HG03103 (cell line): ENCODE measurements around the gene CACNA2D3.

Source experiments
- ATAC-seq: cut with Tn5 transposase; IDR thresholded peaks from one replicate; pipeline ENCODE4 v1.9.1; 2021; ENCODE audit warnings: low read depth; ENCODE audit not compliant: unreplicated experiment

The CACNA2D3 gene

DNA sequence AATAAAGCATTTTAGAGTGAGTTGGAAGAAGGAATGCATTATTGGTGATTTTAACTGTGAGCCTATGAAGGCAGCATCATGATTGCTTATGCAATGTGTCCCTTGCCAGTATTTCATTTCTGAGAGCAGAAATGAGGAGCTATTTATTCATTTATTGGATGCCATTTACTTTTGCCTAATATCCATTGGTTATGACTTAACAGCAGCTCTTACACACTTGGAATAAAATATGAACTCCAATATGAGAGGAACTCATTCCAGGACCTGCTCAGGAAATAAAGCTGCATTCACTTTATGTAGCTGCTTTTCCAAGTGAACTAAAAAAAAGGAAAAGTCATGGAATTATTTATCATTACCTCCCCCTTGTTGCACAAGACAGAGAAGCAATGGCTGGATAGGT, 525.4 kb downstream of the CACNA2D3 start:
- ATAC-seq, result no peak

DNA sequence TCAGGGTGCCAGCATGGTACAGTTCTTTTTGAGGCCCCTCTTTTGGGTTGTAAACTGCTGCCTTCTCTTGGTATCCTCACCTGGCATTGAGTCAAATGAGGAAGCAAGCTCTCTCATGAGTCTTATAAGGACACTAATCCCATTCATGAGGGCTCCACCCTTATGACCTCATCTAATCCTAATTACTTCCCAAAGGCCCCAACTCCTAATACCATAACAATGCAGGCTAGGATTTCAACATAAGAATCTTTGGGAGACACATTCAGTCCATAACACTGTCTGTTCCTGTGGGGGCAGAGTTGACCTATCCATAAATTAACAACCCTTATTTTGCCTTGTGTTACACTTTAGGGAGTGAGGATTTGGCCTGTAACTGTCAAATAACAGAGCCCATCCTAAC, 527.2 kb downstream of the CACNA2D3 start:
- no peak for ATAC-seq

DNA sequence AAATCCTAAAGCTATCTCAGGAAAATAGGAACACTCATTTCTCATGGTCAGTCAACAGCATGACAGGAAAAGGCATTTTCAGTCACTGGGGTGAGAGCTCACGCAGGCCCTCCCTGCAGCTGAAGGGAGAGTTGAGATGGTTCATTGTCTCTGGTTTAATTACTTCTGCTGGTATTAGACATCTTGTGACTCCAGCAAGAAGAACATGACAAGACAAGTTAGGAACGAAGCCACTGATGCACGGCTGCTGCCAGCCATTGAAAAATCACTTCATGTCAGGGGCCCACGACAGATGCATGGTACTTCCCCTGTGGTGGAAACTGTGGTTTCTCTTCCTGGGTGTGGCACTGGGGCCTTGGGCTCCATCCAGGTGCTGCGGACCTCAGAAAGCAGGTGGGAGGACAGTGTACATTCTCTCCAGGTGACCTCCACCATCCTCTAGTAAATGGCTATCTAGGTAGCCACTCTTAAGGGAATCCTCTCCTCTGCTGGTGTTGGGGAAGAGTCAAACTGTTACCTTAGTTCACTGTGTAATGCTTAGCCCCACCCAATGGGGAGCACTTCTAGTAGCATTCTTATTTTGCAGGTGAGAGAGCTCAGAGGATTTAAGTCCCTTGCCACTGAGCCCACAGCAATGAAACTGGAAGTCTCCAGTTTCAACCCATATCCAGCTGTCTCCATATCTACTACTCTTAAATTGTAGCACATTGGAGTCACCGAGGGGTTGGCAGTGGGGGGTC, 531.3 kb downstream of the CACNA2D3 start:
- ATAC-seq, result no peak

DNA sequence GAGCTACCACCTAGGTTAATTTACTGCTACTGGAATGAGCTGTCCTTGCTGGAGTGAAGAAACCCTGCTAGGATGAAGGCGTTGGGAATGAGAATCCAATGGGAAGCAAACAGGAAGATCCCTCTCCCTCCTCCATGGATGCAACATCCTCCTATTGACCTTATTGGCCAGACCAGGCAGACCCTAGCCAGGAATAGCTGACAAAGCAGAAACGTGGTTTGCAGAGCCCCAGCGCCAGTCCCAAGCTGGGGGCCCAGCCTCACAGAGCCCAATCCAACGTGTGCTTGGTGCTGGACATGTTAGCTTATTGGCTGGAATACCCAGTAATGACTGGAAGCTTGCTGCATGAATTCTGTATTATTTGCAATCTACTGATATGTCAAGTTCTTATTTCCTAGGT, 532.4 kb downstream of the CACNA2D3 start:
- ATAC-seq, result no peak

DNA sequence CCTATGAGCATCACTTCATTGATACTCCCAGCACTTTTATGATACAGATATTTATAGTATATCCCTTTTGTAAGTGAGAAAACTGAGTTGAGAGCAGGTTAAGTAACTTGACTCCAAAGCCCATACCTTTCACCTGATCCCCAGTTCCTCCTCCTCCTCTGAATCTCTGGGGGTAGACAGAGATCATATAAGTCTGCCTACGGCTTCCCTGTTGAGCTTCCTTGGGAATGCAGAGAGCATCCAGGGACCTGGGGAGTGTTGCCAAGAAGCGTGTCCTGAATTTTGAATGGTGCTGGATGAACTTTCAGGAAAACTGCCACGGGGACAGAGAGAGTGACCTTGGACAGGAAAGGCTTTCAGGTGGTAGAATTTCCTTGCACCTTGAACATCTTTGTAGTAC, 537.0 kb downstream of the CACNA2D3 start:
- no peak for ATAC-seq

DNA sequence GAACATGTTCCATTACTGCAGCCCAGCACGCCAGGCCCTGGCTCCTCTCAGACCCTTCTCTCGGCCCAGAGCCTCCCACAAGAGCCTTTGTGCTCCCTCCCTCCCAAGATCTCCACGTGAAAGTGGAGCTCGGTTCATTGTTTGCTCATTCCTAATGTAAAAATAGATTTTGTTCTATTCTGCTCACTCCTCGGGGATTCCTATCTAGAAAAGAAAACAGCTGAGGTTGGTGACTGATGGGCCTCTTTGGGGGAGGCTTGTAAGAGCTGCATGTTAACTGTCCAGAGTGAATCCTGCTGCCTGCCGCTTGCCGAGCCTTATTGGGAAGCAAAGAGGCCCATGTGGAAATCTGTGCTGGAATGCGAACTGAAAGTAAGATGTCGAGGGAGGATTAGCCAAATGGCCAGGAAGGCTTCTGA, 538.4 kb downstream of the CACNA2D3 start:
- ATAC-seq, result no peak

DNA sequence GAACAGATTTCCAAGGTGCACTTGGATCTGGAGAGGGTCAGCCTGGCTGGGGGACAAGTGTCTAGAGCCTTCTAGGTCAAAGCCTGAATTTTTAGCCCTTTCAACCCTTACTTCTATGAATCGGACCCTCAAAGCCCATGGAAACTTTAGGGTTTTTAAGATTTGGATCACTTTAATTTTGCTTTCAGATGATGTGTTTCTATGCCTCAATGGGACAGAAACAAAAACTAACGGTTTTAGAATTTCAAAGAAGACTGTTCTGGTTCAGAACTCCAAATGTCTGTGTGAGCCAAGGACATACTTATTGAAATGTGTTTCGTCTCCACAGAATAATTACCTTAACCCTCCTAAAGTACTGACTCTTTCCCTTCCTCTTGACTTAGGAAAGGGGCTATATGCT, 538.8 kb downstream of the CACNA2D3 start:
- no peak for ATAC-seq

DNA sequence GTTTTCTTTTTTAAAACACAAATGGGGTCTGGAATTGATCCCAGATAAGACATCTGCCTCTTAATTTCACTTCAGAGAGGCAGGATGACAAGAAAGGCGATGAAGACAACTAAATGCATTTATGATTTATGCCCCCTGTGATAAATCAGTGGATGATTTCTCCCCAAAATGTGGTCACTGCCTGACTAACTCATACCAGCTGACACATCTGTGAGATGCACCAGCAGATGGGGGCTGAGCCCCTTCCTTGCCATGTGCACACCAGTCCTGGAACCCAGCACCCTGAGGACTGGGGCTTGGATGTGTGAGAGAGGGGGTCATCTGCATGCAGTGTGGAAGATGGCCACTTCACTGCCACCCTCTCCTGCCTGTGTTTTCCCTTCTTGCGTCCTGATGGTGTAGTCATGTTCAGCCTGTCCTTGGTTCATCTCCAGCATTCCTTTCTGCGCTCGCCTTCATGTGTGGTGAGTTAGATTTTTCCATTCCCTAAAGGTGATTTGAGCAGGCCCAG, 541.2 kb downstream of the CACNA2D3 start:
- ATAC-seq, result no peak

DNA sequence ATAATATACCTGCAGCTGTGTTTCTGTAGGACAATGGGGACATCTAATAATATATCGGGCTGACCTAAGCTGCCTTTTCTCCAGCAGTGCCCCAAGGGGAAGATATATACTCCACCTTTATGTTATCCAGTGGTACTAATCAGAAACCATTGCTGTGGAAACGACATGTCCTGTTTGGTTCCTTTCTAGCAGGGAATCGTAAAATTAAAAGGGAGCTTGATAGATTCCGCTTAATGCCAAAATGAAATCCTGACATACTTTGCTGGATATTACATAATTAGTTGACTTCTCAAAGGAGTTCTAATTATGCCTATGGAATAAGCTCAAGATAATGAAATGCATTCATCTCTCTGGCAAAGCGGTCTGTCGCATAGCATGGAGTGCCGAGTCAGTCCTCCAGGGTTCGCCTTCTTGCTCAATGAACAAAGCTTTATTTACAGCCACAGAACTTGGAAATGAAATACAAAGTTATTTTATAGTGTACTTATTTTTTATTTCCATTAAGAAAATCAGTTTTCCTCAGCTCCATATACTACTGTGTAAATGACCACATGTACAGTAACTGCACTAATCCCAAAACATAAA, 542.8 kb downstream of the CACNA2D3 start:
- no peak for ATAC-seq

DNA sequence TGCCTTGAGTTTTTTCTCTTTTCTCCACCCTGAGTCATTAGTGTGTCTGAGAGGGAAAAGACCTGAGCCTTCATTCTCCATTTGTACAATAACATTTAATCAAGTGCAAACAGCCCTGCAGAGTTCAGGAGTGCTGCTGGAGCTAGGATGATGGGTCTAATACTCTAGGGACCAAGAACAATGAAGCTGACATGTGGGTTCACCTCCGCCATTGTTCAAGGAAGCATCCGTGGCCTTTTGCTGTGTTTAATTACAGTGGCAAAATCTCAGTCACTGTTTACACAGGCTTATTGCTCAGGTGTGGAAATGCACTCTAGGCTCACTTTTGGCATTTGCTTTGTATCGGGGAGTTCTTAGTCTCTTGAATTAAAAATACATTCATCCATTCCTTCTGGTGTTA, 545.9 kb downstream of the CACNA2D3 start:
- ATAC-seq, result no peak

DNA sequence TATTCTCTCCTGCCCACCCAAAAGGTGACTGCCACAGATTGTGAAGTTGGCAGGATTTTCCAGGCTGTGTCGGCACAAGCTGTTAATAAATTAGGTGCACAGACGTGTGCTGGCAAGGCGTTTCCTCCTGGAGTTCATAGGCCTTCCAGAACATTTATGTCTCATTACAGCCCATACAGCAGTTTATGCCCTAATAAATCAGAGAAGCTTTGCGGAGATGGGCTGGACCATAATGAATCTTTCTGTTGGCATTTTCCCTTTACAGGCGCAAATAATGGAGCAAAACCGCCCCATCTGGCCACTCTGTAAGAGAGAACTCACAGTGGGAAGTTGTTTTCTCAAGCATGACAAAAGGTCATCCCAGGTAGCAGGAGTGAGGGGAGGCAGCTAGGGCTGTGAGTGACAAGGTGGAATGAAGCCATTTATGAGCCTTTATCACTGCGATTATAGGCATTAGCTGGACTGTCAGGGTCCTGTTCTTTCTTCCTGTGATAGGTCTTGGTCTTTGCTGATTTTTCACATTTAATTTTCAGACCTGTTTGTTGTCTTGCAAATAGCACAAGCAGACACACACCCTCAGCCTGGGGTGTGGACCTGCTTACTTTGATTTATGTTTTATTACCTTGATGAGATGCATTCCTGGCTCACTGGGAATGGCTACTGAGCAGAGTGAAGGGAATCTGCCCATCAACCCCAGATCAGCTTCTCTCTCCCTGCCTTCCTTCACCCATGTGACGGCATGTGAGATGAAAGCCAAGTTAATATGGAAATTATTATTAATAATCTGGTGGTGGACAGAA, 548.0 kb downstream of the CACNA2D3 start:
- no peak for ATAC-seq

DNA sequence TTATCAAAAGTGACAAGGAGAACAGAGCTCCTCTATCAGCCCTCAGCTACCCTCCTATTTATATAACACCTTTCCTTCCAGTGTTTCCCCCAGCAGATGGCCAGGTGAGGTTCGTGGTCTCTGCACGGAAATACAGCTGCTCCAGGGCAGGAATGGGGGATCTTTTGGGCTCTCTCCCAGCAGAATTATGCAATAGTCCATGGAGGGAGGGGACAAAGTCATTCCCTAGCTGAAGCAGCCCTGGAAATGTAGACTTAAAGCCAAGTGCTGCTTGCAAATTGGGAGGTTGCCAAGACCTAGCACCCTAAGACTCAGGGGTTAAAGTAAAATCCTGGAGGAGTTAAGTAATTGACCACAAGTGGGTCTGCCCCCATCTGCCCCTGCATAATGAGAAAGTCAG, 549.2 kb downstream of the CACNA2D3 start:
- no peak for ATAC-seq

DNA sequence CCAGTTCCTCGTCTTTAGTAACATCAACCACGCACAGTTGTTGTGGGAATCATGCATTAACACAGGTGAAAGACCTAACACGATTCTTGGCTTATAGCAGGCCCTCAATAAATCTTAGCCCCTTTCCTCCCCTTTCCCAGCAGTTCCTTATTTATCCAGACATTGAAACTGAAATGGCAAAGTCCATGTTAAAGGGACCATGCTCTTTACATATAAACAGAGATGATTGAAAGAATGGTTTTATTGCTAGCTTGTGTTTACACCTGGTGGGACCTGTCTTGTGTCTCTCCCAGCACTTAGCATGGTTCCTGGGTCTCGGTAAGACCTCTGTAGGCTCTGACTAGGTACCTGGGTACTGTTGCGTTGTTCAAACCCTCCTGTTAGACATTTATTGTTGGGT, 553.7 kb downstream of the CACNA2D3 start:
- no peak for ATAC-seq

DNA sequence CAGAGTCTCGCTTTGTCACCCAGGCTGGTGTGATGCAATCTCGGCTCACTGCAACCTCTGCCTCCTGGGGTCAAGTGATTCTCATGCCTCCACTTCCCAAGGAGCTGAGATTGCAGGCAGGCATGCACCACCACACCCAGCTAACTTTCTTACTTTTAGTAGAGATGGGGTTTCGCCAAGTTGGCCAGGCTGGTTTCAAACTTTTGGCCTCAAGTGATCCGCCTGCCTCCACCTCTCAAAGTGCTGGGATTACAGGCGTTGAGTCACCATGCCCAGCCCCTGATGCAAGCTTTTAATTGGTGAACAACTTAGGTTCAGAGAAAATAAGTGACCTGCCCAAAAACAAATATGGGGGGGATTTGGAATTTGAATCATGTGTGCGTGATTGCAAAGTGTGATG, 559.4 kb downstream of the CACNA2D3 start:
- no peak for ATAC-seq

DNA sequence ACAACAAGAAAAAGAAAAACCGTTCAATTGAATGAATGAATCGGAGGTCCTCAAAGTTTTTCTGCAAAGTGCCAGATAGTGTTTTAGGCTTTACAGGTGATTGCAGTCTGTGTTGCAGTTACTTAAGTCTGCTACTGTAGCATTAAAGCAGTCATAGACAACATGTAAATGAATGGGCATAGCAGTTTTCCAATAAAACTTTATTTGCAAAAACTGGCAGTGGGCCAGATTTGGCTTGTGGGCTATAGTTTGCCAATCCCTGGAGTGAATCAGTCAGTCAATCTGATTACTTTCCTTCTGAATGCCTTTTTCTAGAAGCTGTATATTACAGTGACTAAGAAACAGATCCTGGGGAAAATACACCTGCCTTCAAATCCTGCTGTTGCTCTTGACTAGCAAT, 562.9 kb downstream of the CACNA2D3 start:
- ATAC-seq, result no peak

DNA sequence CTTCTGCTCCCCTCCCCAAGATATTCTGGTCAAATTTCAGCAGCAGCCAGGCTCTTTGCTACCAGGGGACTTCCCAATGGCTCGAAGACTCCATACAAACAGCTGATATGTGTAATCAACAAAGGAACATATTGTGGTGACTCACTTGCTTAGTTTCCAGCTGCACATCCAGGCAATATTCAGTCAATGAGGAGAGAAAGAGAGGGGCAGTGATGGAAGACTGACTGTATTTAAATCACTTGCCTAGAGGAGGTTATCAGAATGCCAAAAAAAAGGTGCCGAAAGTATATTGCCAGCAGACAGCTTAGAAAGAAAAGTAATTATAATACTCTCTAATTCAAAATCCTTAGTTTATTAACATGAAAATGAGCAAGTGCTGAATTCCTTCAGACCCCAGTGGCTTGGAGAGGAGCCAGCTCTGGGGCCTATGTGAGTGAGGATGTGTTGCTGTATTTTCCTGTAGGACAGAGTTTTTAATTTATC, 569.0 kb downstream of the CACNA2D3 start:
- ATAC-seq, result no peak

DNA sequence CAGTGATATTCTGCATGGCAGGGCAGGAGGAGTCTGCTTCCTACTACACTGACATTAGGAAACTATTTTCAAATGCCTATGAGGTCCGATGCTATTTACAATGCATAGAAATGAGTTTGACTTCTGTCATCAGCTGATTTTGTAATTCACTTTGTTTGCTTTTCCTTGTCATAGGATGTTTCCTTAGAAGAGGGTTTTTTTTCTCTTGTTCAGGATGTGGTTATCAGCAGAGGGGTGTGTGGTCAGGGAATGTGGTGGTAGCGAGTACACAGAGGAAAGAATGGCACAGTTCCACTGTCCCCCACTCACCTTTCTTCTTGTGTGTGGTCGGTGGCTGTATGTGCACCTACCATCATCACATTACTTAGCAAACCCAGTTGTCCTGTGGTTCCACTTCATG, 574.0 kb downstream of the CACNA2D3 start:
- no peak for ATAC-seq

DNA sequence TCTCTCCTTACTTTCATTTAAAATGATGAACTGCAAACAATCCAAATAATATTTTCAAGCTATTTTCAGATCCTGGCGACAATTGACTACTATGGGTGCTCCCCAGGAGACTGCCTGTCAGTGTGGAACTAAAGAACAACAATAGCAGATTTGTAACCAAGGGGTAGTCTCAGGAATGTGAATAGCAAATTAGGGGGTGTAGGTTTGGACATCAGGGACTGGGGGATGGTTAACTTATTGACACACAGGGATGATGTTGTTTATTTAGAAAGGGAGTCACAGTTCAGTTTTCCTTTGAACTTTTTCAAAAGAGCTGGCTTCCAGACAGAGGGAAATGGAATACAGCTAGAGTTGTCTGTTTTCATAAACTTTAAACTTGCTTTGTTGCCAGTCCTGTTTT, 575.7 kb downstream of the CACNA2D3 start:
- no peak for ATAC-seq

DNA sequence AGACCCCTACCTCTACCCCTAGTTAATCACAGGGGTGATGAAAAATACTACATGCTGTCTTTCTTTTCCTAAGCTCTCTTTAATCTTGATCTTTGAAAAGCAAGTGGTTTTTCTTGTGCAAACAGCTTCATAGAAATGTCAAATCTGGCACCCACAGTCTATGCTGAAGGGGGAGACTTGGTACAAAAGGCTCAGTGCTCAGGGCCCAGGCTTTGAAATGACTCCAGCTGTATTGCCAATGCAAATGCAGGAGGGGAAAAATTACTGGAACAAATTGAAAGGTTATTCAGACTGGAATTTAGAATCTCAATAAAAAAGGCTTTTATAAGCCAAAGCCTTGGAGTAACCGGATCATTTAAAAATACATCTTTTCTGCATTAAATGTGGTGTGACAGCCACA, 581.6 kb downstream of the CACNA2D3 start:
- ATAC-seq, result no peak

DNA sequence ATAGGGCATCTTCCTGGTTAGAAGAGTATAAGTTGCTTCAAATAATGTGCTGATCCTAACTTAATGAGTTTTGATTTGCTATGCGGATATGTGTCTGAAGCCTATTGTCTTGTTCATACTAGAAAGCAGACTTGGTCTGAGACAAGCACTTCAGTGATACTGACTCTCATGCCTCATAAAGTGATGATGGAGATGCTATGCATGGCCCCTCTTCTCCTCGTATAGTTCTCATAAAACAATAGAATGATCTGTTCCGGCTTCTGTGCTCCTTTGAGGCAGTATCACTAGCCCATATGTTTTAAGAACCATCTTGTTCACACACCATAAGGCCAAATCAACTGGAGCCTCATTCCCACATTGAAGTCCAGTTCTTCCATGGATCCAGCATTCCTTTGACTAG, 583.4 kb downstream of the CACNA2D3 start:
- no peak for ATAC-seq

DNA sequence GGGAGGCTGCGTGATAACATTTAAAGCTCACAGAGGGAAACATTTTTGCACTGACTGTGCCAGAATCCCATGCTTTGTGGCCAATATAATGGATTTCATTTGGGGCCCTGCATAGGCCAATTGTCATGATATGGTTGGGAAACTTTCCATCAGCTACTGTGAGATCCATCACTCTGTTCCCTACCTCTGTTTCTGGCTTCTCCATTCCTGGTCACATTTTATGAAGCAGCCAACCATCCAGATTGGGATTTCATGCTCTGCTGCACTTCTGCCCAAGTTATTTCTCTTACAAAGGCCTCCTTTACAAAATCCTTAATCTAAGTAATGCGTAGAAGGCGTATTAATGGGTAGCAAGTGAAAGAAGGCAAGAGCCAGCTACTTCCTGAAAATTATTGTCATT, 584.4 kb downstream of the CACNA2D3 start:
- ATAC-seq, result no peak
